Caco-2 (cell line): Measurements from ENCODE around the gene GPR25. TPM values are rescaled to one million over a fixed set of nuclear protein-coding genes. Genes with fewer than 3 reads are reported as not detected.

Experiments
- Bru-seq: library from RNA; stranded (reverse); fragments of 400-500 nt; gene quantifications from one replicate; lab custom pipeline; 2021; lab: Mats Ljungman, UMichigan
- BruChase-seq, 2 experiments: library from RNA; stranded (reverse); fragments of 400-500 nt; gene quantifications; one replicate each; lab custom pipeline; 2021; lab: Mats Ljungman, UMichigan
- BruUV-seq: library from RNA; stranded (reverse); fragments of 400-500 nt; replicated peaks from 2 replicates; lab custom pipeline; 2021; lab: Mats Ljungman, UMichigan
- CTCF ChIA-PET: fragments of 300-600 bp; sonication (Branson Sonifier 250); formaldehyde crosslinking; loops from one replicate; lab custom pipeline; 2022; ENCODE audit warnings: antibody characterized with exemption; lab: Charles Lee
- POLR2A ChIA-PET: fragments of 300-600 bp; sonication (Branson Sonifier 250); formaldehyde crosslinking; loops from one replicate; lab custom pipeline; 2022; ENCODE audit warnings: antibody characterized with exemption; lab: Charles Lee
- DNase-seq, 2 experiments: peaks; one replicate each; pipeline versions ENCODE4 v3.0.0 to v3.0.0-alpha.2; 2020 to 2022
- H3K27me3 ChIP-seq: replicated peaks from 2 replicates; pipeline ENCODE4 v1.6.0; 2011; ENCODE audit warnings: low read length; ENCODE audit not compliant: control insufficient read depth, insufficient read depth
- H3K36me3 ChIP-seq: 2 replicates; pipeline ENCODE4 v1.5.1; 2011; ENCODE audit warnings: low read length; ENCODE audit not compliant: control insufficient read depth, insufficient read depth
- H3K4me1 ChIP-seq: fragments of 250-450 bp; sonication (Bioruptor Pico); 2 replicates; pipeline ENCODE4 v1.5.1; 2020; ENCODE audit warnings: mild to moderate bottlenecking
- H3K4me3 ChIP-seq: 2 replicates; pipeline ENCODE4 v1.5.1; 2011; ENCODE audit warnings: low read depth, mild to moderate bottlenecking, control low read depth, low read length
- H3K9me3 ChIP-seq: fragments of 250-450 bp; sonication (Bioruptor Pico); 2 replicates; pipeline ENCODE4 v1.5.1; 2020; ENCODE audit warnings: mild to moderate bottlenecking, moderate library complexity
- H3K27ac Mint-ChIP-seq: one replicate; pipeline ENCODE4 v1.8.0; 2022; ENCODE audit warnings: mixed read lengths; ENCODE audit not compliant: unreplicated experiment
- H3K27me3 Mint-ChIP-seq: one replicate; pipeline ENCODE4 v1.8.0; 2022; ENCODE audit warnings: mixed read lengths; ENCODE audit not compliant: insufficient read depth, unreplicated experiment
- H3K36me3 Mint-ChIP-seq: one replicate; pipeline ENCODE4 v1.8.0; 2022; ENCODE audit warnings: mild to moderate bottlenecking, mixed read lengths; ENCODE audit not compliant: insufficient read depth, unreplicated experiment
- H3K4me1 Mint-ChIP-seq: one replicate; pipeline ENCODE4 v1.8.0; 2022; ENCODE audit warnings: low read depth, mixed read lengths; ENCODE audit not compliant: unreplicated experiment
- H3K4me3 Mint-ChIP-seq: one replicate; pipeline ENCODE4 v1.8.0; 2022; ENCODE audit warnings: mild to moderate bottlenecking, moderate library complexity, mixed read lengths; ENCODE audit not compliant: unreplicated experiment
- H3K9me3 Mint-ChIP-seq: one replicate; pipeline ENCODE4 v1.8.0; 2022; ENCODE audit warnings: mixed read lengths; ENCODE audit not compliant: unreplicated experiment
- intact Hi-C: fragments of 100-400 bp; cut with micrococcal nuclease; formaldehyde crosslinking; loops from one replicate; pipeline ENCODE4 v1.10.0; 2022; ENCODE audit not compliant: unreplicated experiment
- long read RNA-seq: library from polyadenylated mRNA; stranded (forward); transcript quantifications from one replicate; pipeline ENCODE4 v2.0.0, GENCODE V29; 2022
- total RNA-seq: library from RNA; stranded (reverse); gene quantifications from 2 replicates; pipeline ENCODE4 v1.2.3, GENCODE V29; 2022
- TF ChIP-seq, protein P1 (sequence below), 2 experiments: fragments of 200-600 bp in 1 of 2; IDR thresholded peaks; 1 replicate in 1 of 2; 2 replicates in 1 of 2; pipeline versions ENCODE4 v1.5.1 to v1.8.0; 2011 to 2022; ENCODE audit warnings: antibody characterized with exemption in 1 of 2, control low read depth in 1 of 2, inconsistent platforms in 1 of 2, low read depth in 1 of 2, low read length in 1 of 2, mild to moderate bottlenecking in 1 of 2, moderate library complexity in 1 of 2; ENCODE audit not compliant: insufficient read depth in 1 of 2, severe bottlenecking in 1 of 2, unreplicated experiment in 1 of 2

The GPR25 gene, protein sequence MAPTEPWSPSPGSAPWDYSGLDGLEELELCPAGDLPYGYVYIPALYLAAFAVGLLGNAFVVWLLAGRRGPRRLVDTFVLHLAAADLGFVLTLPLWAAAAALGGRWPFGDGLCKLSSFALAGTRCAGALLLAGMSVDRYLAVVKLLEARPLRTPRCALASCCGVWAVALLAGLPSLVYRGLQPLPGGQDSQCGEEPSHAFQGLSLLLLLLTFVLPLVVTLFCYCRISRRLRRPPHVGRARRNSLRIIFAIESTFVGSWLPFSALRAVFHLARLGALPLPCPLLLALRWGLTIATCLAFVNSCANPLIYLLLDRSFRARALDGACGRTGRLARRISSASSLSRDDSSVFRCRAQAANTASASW
- total RNA-seq (not detected in 2 replicates), Bru-seq, nascent RNA (not detected), BruChase-seq, experiment 1, labeled RNA remaining after a 2-hour chase (not detected), BruChase-seq, experiment 2, labeled RNA remaining after a 6-hour chase (not detected)
- long read RNA-seq: 0 reads

DNA sequence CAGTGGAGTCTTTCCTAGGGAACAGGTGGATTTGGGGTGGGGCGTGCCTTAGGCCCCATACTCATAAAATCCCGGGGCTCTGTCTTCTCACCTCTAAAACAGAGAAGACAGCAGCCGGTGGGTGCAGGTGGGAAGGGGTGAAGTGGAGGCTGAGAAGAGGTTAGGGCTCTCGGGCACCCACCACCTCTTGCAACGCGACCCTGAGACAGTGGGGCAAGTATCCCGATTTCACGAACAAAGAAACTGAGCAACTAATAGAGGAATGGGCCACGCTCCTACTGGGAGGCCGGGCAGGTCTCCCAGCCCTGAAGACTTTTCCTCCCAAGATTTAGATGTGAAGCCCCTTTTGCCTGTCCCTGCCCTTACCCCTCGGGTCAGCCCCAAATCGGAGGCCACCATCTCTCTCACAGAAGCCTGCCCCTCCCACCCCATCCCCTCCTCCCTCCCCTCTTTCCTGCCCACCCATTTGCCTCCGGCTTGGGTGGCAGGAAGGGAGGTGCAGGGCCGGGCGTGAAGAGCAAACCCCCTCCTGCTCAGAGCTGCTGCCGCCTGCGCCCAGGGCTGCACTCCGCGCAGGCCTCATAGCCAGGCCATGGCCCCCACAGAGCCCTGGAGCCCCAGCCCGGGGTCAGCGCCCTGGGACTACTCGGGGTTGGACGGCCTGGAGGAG, at the start of gene GPR25:
Gene GPR25 (plus strand): TSS at position 536 of the 670 bp plus-strand sequence. CDS start 57 bp downstream, at position 593.
- POLR2A ChIA-PET: no interaction called here
- intact Hi-C loops: no loop called here
- Mint-ChIP-seq H3K9me3 (no peaks in the 10 kb centered on the region), H3K4me1 (no peaks in the 10 kb centered on the region), H3K27ac (no peak within 1 kb of the TSS), H3K36me3 (no peaks in the 10 kb centered on the region), H3K27me3 (no peaks in the 10 kb centered on the region), H3K4me3 (no peak within 1 kb of the TSS)
- no peaks in the 10 kb centered on the region for H3K9me3 ChIP-seq
- H3K4me3 ChIP-seq: no peak within 1 kb of the TSS
- H3K4me1 ChIP-seq: no peaks in the 10 kb centered on the region
- TF ChIP-seq, protein P1, sequence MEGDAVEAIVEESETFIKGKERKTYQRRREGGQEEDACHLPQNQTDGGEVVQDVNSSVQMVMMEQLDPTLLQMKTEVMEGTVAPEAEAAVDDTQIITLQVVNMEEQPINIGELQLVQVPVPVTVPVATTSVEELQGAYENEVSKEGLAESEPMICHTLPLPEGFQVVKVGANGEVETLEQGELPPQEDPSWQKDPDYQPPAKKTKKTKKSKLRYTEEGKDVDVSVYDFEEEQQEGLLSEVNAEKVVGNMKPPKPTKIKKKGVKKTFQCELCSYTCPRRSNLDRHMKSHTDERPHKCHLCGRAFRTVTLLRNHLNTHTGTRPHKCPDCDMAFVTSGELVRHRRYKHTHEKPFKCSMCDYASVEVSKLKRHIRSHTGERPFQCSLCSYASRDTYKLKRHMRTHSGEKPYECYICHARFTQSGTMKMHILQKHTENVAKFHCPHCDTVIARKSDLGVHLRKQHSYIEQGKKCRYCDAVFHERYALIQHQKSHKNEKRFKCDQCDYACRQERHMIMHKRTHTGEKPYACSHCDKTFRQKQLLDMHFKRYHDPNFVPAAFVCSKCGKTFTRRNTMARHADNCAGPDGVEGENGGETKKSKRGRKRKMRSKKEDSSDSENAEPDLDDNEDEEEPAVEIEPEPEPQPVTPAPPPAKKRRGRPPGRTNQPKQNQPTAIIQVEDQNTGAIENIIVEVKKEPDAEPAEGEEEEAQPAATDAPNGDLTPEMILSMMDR (IDR thresholded peaks at IDR 0.05; ENCODE audit: insufficient read depth in 1 of 2, low read depth in 1 of 2, low read length in 1 of 2, severe bottlenecking in 1 of 2, unreplicated experiment in 1 of 2): no peak
- no peak for DNase-seq
- BruUV-seq: no TSS peak
- CTCF ChIA-PET: no interaction called here
- no peaks in the 10 kb centered on the region for H3K27me3 ChIP-seq
- H3K36me3 ChIP-seq: no peaks in the 10 kb centered on the region

DNA sequence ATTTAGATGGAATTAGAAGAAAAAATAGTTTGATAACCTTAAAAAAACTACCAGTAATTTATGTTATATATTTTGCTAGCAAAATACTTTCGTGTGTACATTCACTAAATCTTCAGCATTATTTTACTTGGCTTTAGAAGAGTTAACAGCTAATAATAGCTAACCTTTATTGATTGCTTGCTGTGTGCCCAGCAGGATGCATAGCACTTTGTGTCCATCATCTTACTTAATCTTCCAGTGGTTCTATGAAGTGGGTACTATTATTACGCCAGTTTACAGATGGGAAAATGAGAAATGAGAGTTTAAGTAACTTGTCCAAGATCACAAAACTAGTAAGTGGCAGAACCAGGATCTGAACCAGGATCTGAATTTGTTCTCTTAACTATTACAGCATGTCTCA, 41.7 kb upstream of the GPR25 start:
- peaks cover under 1% of the 10 kb centered on the region for H3K36me3 Mint-ChIP-seq
- H3K27me3 Mint-ChIP-seq: no peaks in the 10 kb centered on the region
- no peaks in the 10 kb centered on the region for H3K4me1 Mint-ChIP-seq
- Histone ChIP-seq H3K4me3 (no peak overlapping the region), H3K27me3 (no peaks in the 10 kb centered on the region), H3K4me1 (no peaks in the 10 kb centered on the region), H3K9me3 (no peaks in the 10 kb centered on the region), H3K36me3 (no peaks in the 10 kb centered on the region; the same call in 1 of the 2 replicates)
- DNase-seq: no peak
- no TSS peak for BruUV-seq
- no peak overlapping the region for H3K4me3 Mint-ChIP-seq
- H3K9me3 Mint-ChIP-seq: no peaks in the 10 kb centered on the region
- POLR2A ChIA-PET: no interaction called here
- no peak overlapping the region for H3K27ac Mint-ChIP-seq
- CTCF ChIA-PET: no interaction called here
- intact Hi-C loops: no loop called here
- TF ChIP-seq, protein P1 (IDR thresholded peaks at IDR 0.05; ENCODE audit: insufficient read depth in 1 of 2, low read depth in 1 of 2, low read length in 1 of 2, severe bottlenecking in 1 of 2, unreplicated experiment in 1 of 2): no peak

DNA sequence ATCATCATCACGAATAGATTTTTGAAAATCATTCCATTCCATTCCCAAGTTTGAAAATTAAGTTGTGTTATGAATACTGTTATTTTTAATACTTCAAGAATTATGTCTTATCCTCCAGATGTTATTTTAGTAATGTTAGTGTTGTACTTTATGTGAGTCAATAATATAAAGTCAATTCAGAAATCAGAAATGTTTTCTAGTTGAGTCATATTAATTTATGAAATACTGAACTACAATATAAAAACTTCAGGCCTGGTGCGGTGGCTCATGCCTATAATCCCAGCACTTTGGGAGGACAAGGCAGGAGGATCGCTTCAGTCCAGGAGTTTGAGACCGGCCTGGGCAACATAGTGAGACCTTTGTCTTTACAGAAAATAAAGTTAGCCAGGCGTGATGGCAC, 38.4 kb upstream of the GPR25 start:
- ChIA-PET POLR2A (no interaction called here), CTCF (no interaction called here)
- Mint-ChIP-seq H3K4me1 (no peaks in the 10 kb centered on the region), H3K27me3 (no peaks in the 10 kb centered on the region), H3K4me3 (no peak overlapping the region), H3K9me3 (no peaks in the 10 kb centered on the region), H3K27ac (no peak overlapping the region), H3K36me3 (peaks cover 7% of the 10 kb centered on the region)
- Histone ChIP-seq H3K27me3 (no peaks in the 10 kb centered on the region), H3K4me3 (no peak overlapping the region), H3K4me1 (no peaks in the 10 kb centered on the region), H3K9me3 (no peaks in the 10 kb centered on the region), H3K36me3 (no peaks in the 10 kb centered on the region; the same call in 1 of the 2 replicates)
- no TSS peak for BruUV-seq
- TF ChIP-seq, protein P1 (IDR thresholded peaks at IDR 0.05; ENCODE audit: insufficient read depth in 1 of 2, low read depth in 1 of 2, low read length in 1 of 2, severe bottlenecking in 1 of 2, unreplicated experiment in 1 of 2): no peak
- intact Hi-C loops: no loop called here
- DNase-seq: no peak
